Neural progenitor cell (in vitro differentiated cells): ENCODE measurements around the gene STN1. TPM values are rescaled to one million over a fixed set of nuclear protein-coding genes. Genes with fewer than 3 reads are reported as not detected.

ENCODE experiments used
- DNase-seq: peaks from one replicate; pipeline ENCODE4 v3.0.0-alpha.2; 2016; ENCODE audit warnings: low spot score
- H2AFZ ChIP-seq: fragments of 200-600 bp; sonication (generic); replicated peaks from 2 replicates; pipeline ENCODE4 v1.6.1; 2016; ENCODE audit warnings: antibody characterized with exemption
- H3F3A ChIP-seq: fragments of 200-600 bp; sonication (generic); 2 replicates; pipeline ENCODE4 v1.6.1; 2016; ENCODE audit warnings: antibody characterized with exemption, low read depth
- H3K27ac ChIP-seq: fragments of 200-600 bp; sonication (generic); 2 replicates; pipeline ENCODE4 v1.5.1; 2016; ENCODE audit warnings: mild to moderate bottlenecking
- H3K27me3 ChIP-seq: fragments of 200-600 bp; sonication (generic); 2 replicates; pipeline ENCODE4 v1.6.1; 2016; ENCODE audit warnings: mild to moderate bottlenecking, moderate library complexity
- H3K36me3 ChIP-seq: fragments of 200-600 bp; sonication (generic); 2 replicates; pipeline ENCODE4 v1.5.1; 2016
- H3K4me1 ChIP-seq: fragments of 200-600 bp; sonication (generic); 2 replicates; pipeline ENCODE4 v1.6.1; 2016; ENCODE audit warnings: mixed run types
- H3K4me2 ChIP-seq: fragments of 200-600 bp; sonication (generic); 2 replicates; pipeline ENCODE4 v1.6.1; 2016
- H3K4me3 ChIP-seq: fragments of 200-600 bp; sonication (generic); 2 replicates; pipeline ENCODE4 v1.5.1; 2016
- H3K79me2 ChIP-seq: fragments of 200-600 bp; sonication (generic); 2 replicates; pipeline ENCODE4 v1.6.1; 2016; ENCODE audit warnings: low read depth
- H3K9ac ChIP-seq: fragments of 200-600 bp; sonication (generic); 2 replicates; pipeline ENCODE4 v1.6.1; 2016
- H3K9me3 ChIP-seq: fragments of 200-600 bp; sonication (generic); 2 replicates; pipeline ENCODE4 v1.5.1; 2016; ENCODE audit warnings: low read depth
- H4K20me1 ChIP-seq: fragments of 200-600 bp; sonication (generic); 2 replicates; pipeline ENCODE4 v1.6.1; 2016; ENCODE audit warnings: low read depth
- H3K27ac Mint-ChIP-seq: 3 replicates; pipeline ENCODE4 v1.8.0; 2021; ENCODE audit warnings: mixed read lengths
- H3K27me3 Mint-ChIP-seq: 2 replicates; pipeline ENCODE4 v1.8.0; 2022; ENCODE audit warnings: low read depth, mild to moderate bottlenecking, inconsistent platforms, moderate library complexity, mixed read lengths; ENCODE audit not compliant: insufficient read depth
- H3K36me3 Mint-ChIP-seq: 3 replicates; pipeline ENCODE4 v1.8.0; 2021; ENCODE audit warnings: mixed read lengths
- H3K4me1 Mint-ChIP-seq: 3 replicates; pipeline ENCODE4 v1.8.0; 2021; ENCODE audit warnings: mixed read lengths
- H3K4me3 Mint-ChIP-seq: 3 replicates; pipeline ENCODE4 v1.8.0; 2021; ENCODE audit warnings: mild to moderate bottlenecking, moderate library complexity, mixed read lengths
- H3K9me3 Mint-ChIP-seq: 3 replicates; pipeline ENCODE4 v1.8.0; 2020; ENCODE audit warnings: mixed read lengths
- EZH2 ChIP-seq: fragments of 200-600 bp; sonication (generic); IDR thresholded peaks from 2 replicates; pipeline ENCODE4 v1.6.1; 2017; ENCODE audit warnings: antibody characterized with exemption, mild to moderate bottlenecking, moderate library complexity
- EZH2phosphoT487 ChIP-seq: fragments of 200-600 bp; sonication (generic); IDR thresholded peaks from 2 replicates; pipeline ENCODE4 v1.6.1; 2017; ENCODE audit warnings: antibody characterized with exemption
- total RNA-seq: library from RNA; depleted of rRNA; stranded (reverse); fragments of >200 nt; gene quantifications from 2 replicates; pipeline ENCODE4 v1.2.3, GENCODE V29; 2015; ENCODE audit warnings: low replicate concordance
- TF ChIP-seq, protein P1 (sequence below): fragments of 200-600 bp; sonication (generic); IDR thresholded peaks from 2 replicates; pipeline ENCODE4 v1.5.1; 2017; ENCODE audit warnings: antibody characterized with exemption, mild to moderate bottlenecking

The STN1 gene
- total RNA-seq, 1 donor from 2014 or later = 32.0 TPM

DNA sequence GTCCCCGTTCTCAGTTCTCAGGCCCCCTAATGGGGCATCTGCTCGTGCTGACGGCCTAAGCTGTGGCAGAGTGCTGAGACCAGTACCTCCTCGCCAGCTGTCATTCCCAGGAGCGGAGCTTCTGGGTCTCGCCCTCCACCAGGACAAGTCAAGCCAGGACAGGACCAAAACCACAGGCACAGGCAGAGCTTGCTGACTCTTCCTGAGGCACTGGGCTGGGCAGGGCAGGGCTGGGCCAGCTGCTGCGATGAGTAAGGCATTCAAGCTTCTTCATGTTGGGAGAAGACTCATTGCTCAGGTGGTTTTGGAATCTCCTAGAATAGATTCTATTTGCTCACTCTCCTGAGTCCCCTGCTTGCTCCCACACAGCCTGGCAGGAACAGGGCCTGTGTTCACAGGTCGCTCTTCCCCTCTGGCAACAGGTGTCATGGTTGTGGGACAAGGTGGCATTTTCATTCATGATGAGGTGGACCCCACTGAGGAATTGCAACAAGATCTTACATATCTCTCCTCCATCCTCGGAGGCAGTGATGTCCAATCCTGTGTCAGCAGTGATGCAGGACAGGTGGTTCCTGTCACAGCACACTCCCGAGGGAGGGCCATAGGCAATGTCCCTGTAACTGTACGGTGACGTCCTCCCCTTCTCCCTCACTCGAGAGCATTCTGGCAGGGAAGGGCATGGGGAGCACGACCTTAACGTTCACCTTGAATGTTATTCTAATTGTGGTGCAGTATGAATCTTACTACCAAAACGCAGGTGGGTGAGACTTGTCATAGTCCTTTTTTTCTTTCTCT, 45.6 kb downstream of the STN1 start:
- Mint-ChIP-seq H3K27me3 (no peaks in the 10 kb centered on the region), H3K9me3 (no peaks in the 10 kb centered on the region), H3K36me3 (peaks cover 3% of the 10 kb centered on the region), H3K27ac (no peak overlapping the region), H3K4me1 (peaks cover 22% of the 10 kb centered on the region), H3K4me3 (no peak overlapping the region)
- Histone ChIP-seq H3K4me1 (peaks cover 10% of the 10 kb centered on the region), H3F3A (no peaks in the 10 kb centered on the region), H3K27me3 (no peaks in the 10 kb centered on the region), H3K9ac (no peak overlapping the region), H3K4me3 (no peak overlapping the region), H3K9me3 (no peaks in the 10 kb centered on the region), H2AFZ (no peak overlapping the region), H4K20me1 (no peaks in the 10 kb centered on the region), H3K27ac (no peak overlapping the region), H3K36me3 (no peaks in the 10 kb centered on the region), H3K79me2 (no peaks in the 10 kb centered on the region), H3K4me2 (no peak overlapping the region)
- TF ChIP-seq EZH2phosphoT487 (no peak), EZH2 (no peak)
- TF ChIP-seq, protein P1, sequence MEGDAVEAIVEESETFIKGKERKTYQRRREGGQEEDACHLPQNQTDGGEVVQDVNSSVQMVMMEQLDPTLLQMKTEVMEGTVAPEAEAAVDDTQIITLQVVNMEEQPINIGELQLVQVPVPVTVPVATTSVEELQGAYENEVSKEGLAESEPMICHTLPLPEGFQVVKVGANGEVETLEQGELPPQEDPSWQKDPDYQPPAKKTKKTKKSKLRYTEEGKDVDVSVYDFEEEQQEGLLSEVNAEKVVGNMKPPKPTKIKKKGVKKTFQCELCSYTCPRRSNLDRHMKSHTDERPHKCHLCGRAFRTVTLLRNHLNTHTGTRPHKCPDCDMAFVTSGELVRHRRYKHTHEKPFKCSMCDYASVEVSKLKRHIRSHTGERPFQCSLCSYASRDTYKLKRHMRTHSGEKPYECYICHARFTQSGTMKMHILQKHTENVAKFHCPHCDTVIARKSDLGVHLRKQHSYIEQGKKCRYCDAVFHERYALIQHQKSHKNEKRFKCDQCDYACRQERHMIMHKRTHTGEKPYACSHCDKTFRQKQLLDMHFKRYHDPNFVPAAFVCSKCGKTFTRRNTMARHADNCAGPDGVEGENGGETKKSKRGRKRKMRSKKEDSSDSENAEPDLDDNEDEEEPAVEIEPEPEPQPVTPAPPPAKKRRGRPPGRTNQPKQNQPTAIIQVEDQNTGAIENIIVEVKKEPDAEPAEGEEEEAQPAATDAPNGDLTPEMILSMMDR = no peak
- no peak for DNase-seq

- H3K27me3 Mint-ChIP-seq = no peaks in the 10 kb centered on the region
- H3K79me2 ChIP-seq = no peaks in the 10 kb centered on the region
- no peak overlapping the region for H3K4me2 ChIP-seq
- H3K36me3 ChIP-seq = no peaks in the 10 kb centered on the region
- no peak overlapping the region for H3K4me3 Mint-ChIP-seq
- no peak for DNase-seq
- no peaks in the 10 kb centered on the region for H3K27me3 ChIP-seq
- H3F3A ChIP-seq = no peaks in the 10 kb centered on the region
- peaks cover 27% of the 10 kb centered on the region for H3K4me1 Mint-ChIP-seq
- no peaks in the 10 kb centered on the region for H3K9me3 ChIP-seq
- H4K20me1 ChIP-seq = no peaks in the 10 kb centered on the region
- H3K9me3 Mint-ChIP-seq = peaks cover under 1% of the 10 kb centered on the region
- no peak overlapping the region for H3K27ac Mint-ChIP-seq
- no peak overlapping the region for H2AFZ ChIP-seq
- no peak overlapping the region for H3K27ac ChIP-seq
- H3K4me3 ChIP-seq = no peak overlapping the region
- H3K4me1 ChIP-seq = peaks cover 10% of the 10 kb centered on the region
- no peak overlapping the region for H3K9ac ChIP-seq
- TF ChIP-seq EZH2 = no peak
- TF ChIP-seq, protein P1 = no peak
- peaks cover 3% of the 10 kb centered on the region for H3K36me3 Mint-ChIP-seq
Measured at GRCh38 chr10:103871006-103871405, 47.0 kb downstream of the STN1 start.

DNA sequence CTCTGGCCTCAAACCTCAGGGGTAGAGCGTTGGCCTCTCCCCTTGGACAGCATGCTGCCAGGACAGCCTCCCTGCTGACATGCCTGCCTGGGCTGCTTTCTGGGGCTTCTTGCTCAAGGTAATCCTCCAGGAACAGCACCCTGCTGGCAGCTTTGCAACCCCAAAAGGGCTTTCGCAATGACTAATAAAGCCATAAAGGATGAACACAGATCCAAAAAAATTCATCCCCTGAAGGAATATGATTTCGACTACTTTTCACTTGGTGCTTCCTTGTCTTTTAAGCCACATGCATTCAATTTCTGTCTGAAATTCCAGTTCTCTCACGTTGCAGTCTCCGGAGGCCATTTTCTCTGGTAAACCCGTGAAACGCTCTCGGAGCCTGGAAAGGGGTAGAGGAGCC, 47.5 kb downstream of the STN1 start:
- H3K36me3 ChIP-seq = no peaks in the 10 kb centered on the region
- DNase-seq = peak; percentile 36
- peaks cover 4% of the 10 kb centered on the region for H3K9me3 Mint-ChIP-seq
- no peaks in the 10 kb centered on the region for H4K20me1 ChIP-seq
- no peak overlapping the region for H3K27ac Mint-ChIP-seq
- peaks cover 10% of the 10 kb centered on the region for H3K4me1 ChIP-seq
- no peaks in the 10 kb centered on the region for H3K79me2 ChIP-seq
- no peak overlapping the region for H3K27ac ChIP-seq
- TF ChIP-seq, protein P1 = no peak
- TF ChIP-seq EZH2 (no peak), EZH2phosphoT487 (no peak)
- peaks cover 3% of the 10 kb centered on the region for H3K36me3 Mint-ChIP-seq
- H3K9ac ChIP-seq = no peak overlapping the region
- H3K4me1 Mint-ChIP-seq = peaks cover 29% of the 10 kb centered on the region
- no peaks in the 10 kb centered on the region for H3F3A ChIP-seq
- H3K4me3 ChIP-seq = no peak overlapping the region
- H3K4me3 Mint-ChIP-seq = no peak overlapping the region
- H3K27me3 ChIP-seq = no peaks in the 10 kb centered on the region
- no peak overlapping the region for H2AFZ ChIP-seq
- H3K27me3 Mint-ChIP-seq = no peaks in the 10 kb centered on the region
- H3K9me3 ChIP-seq = no peaks in the 10 kb centered on the region
- peak overlapping the region; percentile 34 for H3K4me2 ChIP-seq
